Right lobe of liver (tissue), 6 donors: ENCODE data around the gene ZNF445. TPM values are rescaled to one million over a fixed set of nuclear protein-coding genes. Genes with fewer than 3 reads are reported as not detected.
"Not testable (repeated sequence)": the region's sequence is repeated elsewhere in the genome, so short reads cannot be mapped to it uniquely, and the experiment has no call there.

Source experiments
- ATAC-seq, 4 donors: fragments of 200-7000 bp; cut with Tn5 transposase; one replicate each; pipeline ENCODE4 v1.9.1; 2020; ENCODE audit warnings: mild to moderate bottlenecking in 4 of 4, moderate library complexity in 4 of 4
- DNase-seq, 3 donors: peaks; one replicate each; pipeline ENCODE4 v3.0.0-alpha.2; 2020
- H3K27ac ChIP-seq, 3 donors: fragments of 200-600 bp; one replicate each; pipeline ENCODE4 v1.8.0; 2022
- H3K27me3 ChIP-seq, 2 donors: fragments of 200-600 bp; one replicate each; pipeline ENCODE4 v1.8.0; 2022
- H3K36me3 ChIP-seq, 4 donors: fragments of 200-600 bp; sonication (generic) in 1 of 4; one replicate each; pipeline versions ENCODE4 v1.5.1 to v1.8.0; 2017 to 2022; ENCODE audit warnings: control low read depth in 1 of 4
- H3K4me1 ChIP-seq, 4 donors: fragments of 200-600 bp; sonication (generic) in 1 of 4; one replicate each; pipeline versions ENCODE4 v1.5.1 to v1.8.0; 2017 to 2022; ENCODE audit warnings: control low read depth in 1 of 4
- H3K4me3 ChIP-seq, 3 donors: fragments of 200-600 bp; one replicate each; pipeline ENCODE4 v1.8.0; 2022
- H3K9me3 ChIP-seq, 4 donors: fragments of 200-600 bp; sonication (generic) in 1 of 4; one replicate each; pipeline versions ENCODE4 v1.5.1 to v1.8.0; 2017 to 2022; ENCODE audit warnings: control low read depth in 1 of 4
- POLR2A ChIP-seq: fragments of 450-650 bp; IDR thresholded peaks from one replicate; pipeline ENCODE4 v1.6.1; 2017; ENCODE audit warnings: antibody characterized with exemption, mild to moderate bottlenecking
- WGBS: methylation state at CpG from one replicate; pipeline ENCODE4 v1.1.6; 2018; ENCODE audit warnings: low coverage, low lambda C conversion rate; ENCODE audit not compliant: insufficient coverage; ENCODE audit errors: missing lambda C conversion rate; 5-methylcytosine and 5-hydroxymethylcytosine counted together
- intact Hi-C, 2 donors: fragments of 100-400 bp; cut with DNase I; formaldehyde crosslinking; loops; one replicate each; pipeline versions ENCODE4 v1.11.2 to v1.14.1; 2022
- total RNA-seq, 6 experiments: library from RNA; depleted of rRNA in 2 of 6; stranded (reverse); fragments of >200 nt in 2 of 6; fragmentation: NEBNext Ultra II Directional in 3 of 6; extraction: Animal tissue kit (Norgen Biotek cat#: 25700) in 3 of 6; gene quantifications; one replicate each; pipeline versions ENCODE4 v1.1.0 to v1.2.4, GENCODE V29; 2016 to 2023
- TF ChIP-seq, protein P1 (sequence below), 4 donors: fragments of 200-600 bp in 3 of 4; fragments of 450-650 bp in 1 of 4; IDR thresholded peaks; one replicate each; pipeline versions ENCODE4 v1.5.1 to v1.8.0; 2016 to 2022; ENCODE audit warnings: antibody characterized with exemption in 4 of 4, mild to moderate bottlenecking in 2 of 4
- donor health status: DM: no; HTN: yes; CAD: no.
- donor health status: DM: no; HTN: no; CAD: no.
- donor health status: DM: no; HTN: no; CAD: no.
- donor health status: DM: no; HTN: yes; CAD: no.
- donor health status: DM: no; HTN: yes; CAD: no.

The ZNF445 gene
- total RNA-seq, 6 experiments from 2014 or later: 3.2 to 10.1 (median 8.9) TPM

- WGBS: 100% methylated on average over 1 of the region's 3 CpGs
- H3K36me3 ChIP-seq: peaks cover 0 to 31% (median 5%) of the 10 kb centered on the region in 4 donors
- H3K9me3 ChIP-seq: peaks cover 0 to 50% (median 11%) of the 10 kb centered on the region in 4 donors
- intact Hi-C loops: no loop called here
- H3K4me1 ChIP-seq: no peaks in the 10 kb centered on the region
- no peaks in the 10 kb centered on the region for H3K27me3 ChIP-seq
- TF ChIP-seq POLR2A: no peak
- TF ChIP-seq, protein P1, sequence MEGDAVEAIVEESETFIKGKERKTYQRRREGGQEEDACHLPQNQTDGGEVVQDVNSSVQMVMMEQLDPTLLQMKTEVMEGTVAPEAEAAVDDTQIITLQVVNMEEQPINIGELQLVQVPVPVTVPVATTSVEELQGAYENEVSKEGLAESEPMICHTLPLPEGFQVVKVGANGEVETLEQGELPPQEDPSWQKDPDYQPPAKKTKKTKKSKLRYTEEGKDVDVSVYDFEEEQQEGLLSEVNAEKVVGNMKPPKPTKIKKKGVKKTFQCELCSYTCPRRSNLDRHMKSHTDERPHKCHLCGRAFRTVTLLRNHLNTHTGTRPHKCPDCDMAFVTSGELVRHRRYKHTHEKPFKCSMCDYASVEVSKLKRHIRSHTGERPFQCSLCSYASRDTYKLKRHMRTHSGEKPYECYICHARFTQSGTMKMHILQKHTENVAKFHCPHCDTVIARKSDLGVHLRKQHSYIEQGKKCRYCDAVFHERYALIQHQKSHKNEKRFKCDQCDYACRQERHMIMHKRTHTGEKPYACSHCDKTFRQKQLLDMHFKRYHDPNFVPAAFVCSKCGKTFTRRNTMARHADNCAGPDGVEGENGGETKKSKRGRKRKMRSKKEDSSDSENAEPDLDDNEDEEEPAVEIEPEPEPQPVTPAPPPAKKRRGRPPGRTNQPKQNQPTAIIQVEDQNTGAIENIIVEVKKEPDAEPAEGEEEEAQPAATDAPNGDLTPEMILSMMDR (IDR thresholded peaks at IDR 0.05): no peak
- no peak overlapping the region for H3K27ac ChIP-seq
- no peak overlapping the region for H3K4me3 ChIP-seq
- ATAC-seq (no peak), DNase-seq (no peak)
Observed at GRCh38 chr3:44501971-44502370, 24.5 kb upstream of the ZNF445 start.

DNA sequence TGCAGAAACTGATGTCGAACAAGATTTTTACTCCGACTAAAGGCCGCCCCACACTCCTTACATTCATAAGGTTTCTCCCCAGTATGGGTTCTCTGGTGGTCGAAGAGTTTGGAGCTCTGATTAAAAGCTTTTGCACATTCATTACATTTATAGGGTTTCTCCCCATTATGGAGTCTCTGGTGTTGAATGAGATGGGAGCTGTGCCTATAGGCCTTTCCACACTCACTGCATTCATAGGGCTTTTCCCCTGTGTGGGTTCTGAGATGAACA, 22.4 kb upstream of the ZNF445 start:
- H3K27ac ChIP-seq, intact Hi-C loops, H3K4me3 ChIP-seq, H3K27me3 ChIP-seq, ATAC-seq, DNase-seq, H3K4me1 ChIP-seq: not testable (repeated sequence)
- peaks cover 0 to 51% (median 11%) of the 10 kb centered on the region in 4 donors for H3K9me3 ChIP-seq
- peaks cover 0 to 31% (median 5%) of the 10 kb centered on the region in 4 donors for H3K36me3 ChIP-seq
- 97% methylated on average over 4 of the region's 4 CpGs for WGBS

DNA sequence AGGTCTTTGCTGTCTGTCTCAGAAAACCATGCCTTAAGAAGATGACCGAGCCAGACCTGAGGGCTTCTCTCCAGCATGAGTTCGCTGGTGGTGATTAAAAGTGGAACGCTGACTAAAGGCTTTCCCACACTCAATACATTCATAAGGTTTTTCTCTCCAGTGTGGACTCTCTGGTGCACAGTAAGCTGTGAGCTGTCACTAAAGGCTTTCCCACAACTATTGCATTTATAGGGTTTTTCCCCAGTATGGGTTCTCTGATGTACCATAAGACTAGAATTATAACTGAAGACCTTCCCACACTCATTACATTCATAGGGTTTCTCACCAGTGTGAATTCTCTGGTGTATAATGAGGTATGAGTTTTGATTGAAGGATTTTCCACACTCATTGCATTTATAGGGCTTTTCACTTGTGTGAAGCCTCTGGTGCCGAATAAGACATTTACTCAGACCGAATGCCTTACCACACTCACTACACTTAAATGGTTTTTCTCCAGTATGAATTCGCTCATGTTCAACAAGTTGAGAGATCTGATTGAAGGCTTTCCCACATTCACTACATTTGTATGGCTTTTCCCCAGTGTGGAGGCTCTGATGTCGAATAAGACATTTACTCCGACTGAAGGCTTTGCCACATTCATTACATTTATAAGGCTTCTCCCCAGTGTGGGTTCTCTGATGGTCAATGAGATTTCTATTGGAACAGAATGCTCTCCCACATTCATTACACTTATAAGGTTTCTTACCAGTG, 21.9 kb upstream of the ZNF445 start:
- intact Hi-C loops: no loop called here
- no peak overlapping the region for H3K27ac ChIP-seq
- no peaks in the 10 kb centered on the region for H3K27me3 ChIP-seq
- no peak for ATAC-seq
- TF ChIP-seq POLR2A: no peak
- TF ChIP-seq, protein P1 (IDR thresholded peaks at IDR 0.05): no peak
- no peak overlapping the region for H3K4me3 ChIP-seq
- DNase-seq: no peak
- H3K36me3 ChIP-seq: peaks cover 0 to 31% (median 5%) of the 10 kb centered on the region in 4 donors
- WGBS: 98% methylated on average over 5 of the region's 8 CpGs
- H3K9me3 ChIP-seq: peaks cover 0 to 46% (median 11%) of the 10 kb centered on the region in 4 donors
- no peaks in the 10 kb centered on the region for H3K4me1 ChIP-seq

DNA sequence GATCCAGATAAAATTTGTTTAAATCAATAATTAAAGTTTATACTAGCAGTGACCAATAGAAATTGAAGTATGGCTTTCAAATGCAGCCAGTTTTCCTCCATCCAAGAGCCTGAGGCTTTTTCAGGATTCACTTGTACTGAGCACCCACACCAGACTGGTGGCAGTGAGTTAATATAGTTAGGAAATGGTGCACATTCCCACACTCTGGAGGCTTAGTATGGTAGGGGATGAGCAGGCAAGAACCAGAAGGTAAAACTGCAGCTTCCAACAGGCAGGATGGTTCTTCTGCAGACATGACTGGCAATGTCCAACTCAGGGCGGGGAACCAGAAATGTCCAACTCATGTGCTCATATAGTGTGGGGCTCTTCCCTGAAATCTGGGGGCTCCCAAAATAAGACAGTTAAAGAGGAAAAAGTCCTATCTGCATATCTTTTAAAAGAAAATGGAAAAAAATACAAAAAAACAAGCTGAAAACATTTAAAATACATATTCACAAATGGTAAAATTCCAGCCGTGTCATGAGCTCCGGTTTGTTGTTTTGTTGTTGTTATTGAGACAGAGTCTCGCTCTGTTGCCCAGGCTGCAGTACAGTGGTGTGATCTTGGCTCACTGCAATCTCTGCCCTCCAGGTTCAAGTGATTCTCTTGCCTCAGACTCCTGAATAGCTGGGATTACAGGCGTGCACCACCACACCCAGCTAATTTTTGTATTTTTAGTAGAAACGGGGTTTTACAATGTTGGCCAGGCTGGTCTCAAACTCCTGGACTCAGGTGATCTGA, 18.4 kb upstream of the ZNF445 start:
- DNase-seq: no peak
- intact Hi-C loops: no loop called here
- Histone ChIP-seq H3K27ac (no peak overlapping the region), H3K4me1 (no peaks in the 10 kb centered on the region), H3K4me3 (no peak overlapping the region), H3K9me3 (peaks cover 0 to 32% (median 12%) of the 10 kb centered on the region in 4 donors), H3K36me3 (peaks cover 0 to 19% (median 2%) of the 10 kb centered on the region in 4 donors), H3K27me3 (no peaks in the 10 kb centered on the region)
- WGBS: 100% methylated on average over 5 of the region's 6 CpGs
- TF ChIP-seq, protein P1 (IDR thresholded peaks at IDR 0.05): no peak
- TF ChIP-seq POLR2A: no peak
- no peak for ATAC-seq

GRCh38 chr3:44492496-44492895, 15.0 kb upstream of the ZNF445 start:
- DNase-seq: no peak
- no peak overlapping the region for H3K4me3 ChIP-seq
- H3K36me3 ChIP-seq: peaks cover 0 to 2% (median 0%) of the 10 kb centered on the region in 4 donors
- peaks cover 0 to 11% (median 3%) of the 10 kb centered on the region in 4 donors for H3K9me3 ChIP-seq
- H3K27ac ChIP-seq: no peak overlapping the region
- TF ChIP-seq POLR2A: no peak
- TF ChIP-seq, protein P1 (IDR thresholded peaks at IDR 0.05): no peak
- intact Hi-C loops: no loop called here
- WGBS: 100% methylated on average over 1 of the region's 1 CpG
- H3K27me3 ChIP-seq: no peaks in the 10 kb centered on the region
- no peak for ATAC-seq
- H3K4me1 ChIP-seq: no peaks in the 10 kb centered on the region
